Endothelial cell of umbilical vein (primary cell): ENCODE results near the gene C1orf35. TPM values are rescaled to one million over a fixed set of nuclear protein-coding genes. Genes with fewer than 3 reads are reported as not detected.

Experiments used
- BruUV-seq: library from RNA; stranded (reverse); fragments of 400-500 nt; replicated peaks from 2 replicates; lab custom pipeline; 2021; lab: Mats Ljungman, UMichigan
- CTCF ChIA-PET: fragments of 300-600, 350-600 bp; sonication (Branson Sonifier 250); formaldehyde crosslinking; loops from one replicate; lab custom pipeline; 2021; ENCODE audit warnings: antibody characterized with exemption, inconsistent platforms; lab: Charles Lee
- POLR2A ChIA-PET: fragments of 300-600, 350-600 bp; sonication (Branson Sonifier 250); formaldehyde crosslinking; loops from one replicate; lab custom pipeline; 2021; ENCODE audit warnings: antibody characterized with exemption, inconsistent platforms; lab: Charles Lee
- DNase-seq: peaks from one replicate; pipeline ENCODE4 v3.0.0-alpha.2; 2011; ENCODE audit warnings: low read depth, low spot score
- FAIRE-seq: peaks from 2 replicates; lab custom pipeline; 2011; peaks lifted over from hg19 to GRCh38; lab: Jason Lieb, UNC
- H2AFZ ChIP-seq: 2 replicates; pipeline ENCODE4 v1.6.0; 2012; ENCODE audit warnings: low read depth, low read length, control low read depth, inconsistent platforms
- H3K27ac ChIP-seq: 2 replicates; pipeline ENCODE4 v1.5.1; 2011; ENCODE audit warnings: low read depth, mild to moderate bottlenecking, control low read depth, low read length, moderate library complexity; ENCODE audit not compliant: insufficient read depth
- H3K27me3 ChIP-seq, 2 experiments: 2 replicates each; pipeline versions ENCODE4 v1.6.0 to v1.6.1; 2011; ENCODE audit warnings: low read length in 2 of 2, mixed read lengths in 1 of 2; ENCODE audit not compliant: control insufficient read depth in 2 of 2, insufficient read depth in 2 of 2
- H3K36me3 ChIP-seq, 2 experiments: 2 replicates in 1 of 2; 3 replicates in 1 of 2; pipeline ENCODE4 v1.5.1; 2011; ENCODE audit warnings: low read length in 2 of 2, mild to moderate bottlenecking in 1 of 2, moderate library complexity in 1 of 2; ENCODE audit not compliant: control insufficient read depth in 2 of 2, insufficient read depth in 2 of 2; ENCODE audit errors: extremely low read depth in 1 of 2
- H3K4me1 ChIP-seq: 3 replicates; pipeline ENCODE4 v1.5.1; 2011; ENCODE audit warnings: mild to moderate bottlenecking, low read length; ENCODE audit not compliant: control insufficient read depth, insufficient read depth; ENCODE audit errors: extremely low read depth
- H3K4me2 ChIP-seq: 2 replicates; pipeline ENCODE4 v1.6.1; 2011; ENCODE audit warnings: low read length, control low read depth, mixed read lengths; ENCODE audit not compliant: insufficient read depth
- H3K4me3 ChIP-seq, 3 experiments: fragments of 200-600 bp in 1 of 3; sonication (generic), shearing (Covaris generic) in 1 of 3; replicated peaks in 1 of 3; 2 replicates each; pipeline ENCODE4 v1.5.1; 2011 to 2016; ENCODE audit warnings: control low read depth in 3 of 3, low read length in 3 of 3, mild to moderate bottlenecking in 2 of 3, inconsistent platforms in 1 of 3, low read depth in 1 of 3, moderate library complexity in 1 of 3; ENCODE audit not compliant: insufficient read depth in 1 of 3
- H3K79me2 ChIP-seq: 2 replicates; pipeline ENCODE4 v1.6.0; 2012; ENCODE audit warnings: low read length, inconsistent platforms; ENCODE audit not compliant: control insufficient read depth, insufficient read depth
- H3K9ac ChIP-seq: replicated peaks from 2 replicates; pipeline ENCODE3; 2011; ENCODE audit warnings: low read length, control low read depth; ENCODE audit not compliant: insufficient read depth; ENCODE audit errors: extremely low read depth
- H3K9me1 ChIP-seq: replicated peaks from 3 replicates; pipeline ENCODE4 v1.6.0; 2011; ENCODE audit warnings: mild to moderate bottlenecking, low read length; ENCODE audit not compliant: control insufficient read depth, insufficient read depth; ENCODE audit errors: extremely low read depth
- H3K9me3 ChIP-seq: replicated peaks from 2 replicates; pipeline ENCODE4 v1.5.1; 2012; ENCODE audit warnings: low read length, inconsistent platforms; ENCODE audit not compliant: control insufficient read depth, insufficient read depth
- H4K20me1 ChIP-seq: replicated peaks from 2 replicates; pipeline ENCODE3; 2011; ENCODE audit warnings: mild to moderate bottlenecking, low read length; ENCODE audit not compliant: control insufficient read depth, insufficient read depth; ENCODE audit errors: extremely low read depth
- EZH2 ChIP-seq: IDR thresholded peaks from 2 replicates; pipeline ENCODE4 v1.6.1; 2012; ENCODE audit warnings: borderline replicate concordance, low read depth, mild to moderate bottlenecking, moderate library complexity, low read length, inconsistent platforms; ENCODE audit not compliant: severe bottlenecking
- JUN ChIP-seq: IDR thresholded peaks from 2 replicates; pipeline ENCODE4 v1.6.1; 2011; ENCODE audit warnings: borderline replicate concordance, low read depth; ENCODE audit not compliant: insufficient read length, insufficient read depth
- MYC ChIP-seq: IDR thresholded peaks from one replicate; pipeline ENCODE4 v1.6.1; 2011; ENCODE audit warnings: mild to moderate bottlenecking, low read depth, low read length
- POLR2A ChIP-seq: IDR thresholded peaks from 2 replicates; pipeline ENCODE4 v1.6.1; 2012; ENCODE audit warnings: low read depth, mild to moderate bottlenecking, control low read depth, low read length
- POLR2AphosphoS5 ChIP-seq: IDR thresholded peaks from 2 replicates; pipeline ENCODE4 v1.6.1; 2012; ENCODE audit warnings: low read depth, mild to moderate bottlenecking, control low read depth, low read length, moderate library complexity; ENCODE audit not compliant: insufficient read depth
- dilution Hi-C: fragments of 300-500 bp; cut with MboI; formaldehyde crosslinking; loops from one replicate; pipeline ENCODE4 v1.15.0; 2019; ENCODE audit warnings: low sequenced_read_pairs; ENCODE audit not compliant: extremely low pct_ligation_motif_present
- intact Hi-C: fragments of 100-400 bp; cut with micrococcal nuclease; formaldehyde crosslinking; loops from one replicate; pipeline ENCODE4 v1.10.0; 2022
- polyA plus RNA-seq, 4 experiments: library from polyadenylated mRNA; depleted of rRNA in 3 of 4; stranded (reverse) in 3 of 4; unstranded in 1 of 4; fragments of >200 nt; gene quantifications; 2 replicates each; pipeline versions ENCODE4 v1.2.1 to v1.2.3, GENCODE V29; 2011 to 2012; ENCODE audit warnings: missing spikeins in 1 of 4
- total RNA-seq: library from RNA; stranded (reverse); gene quantifications from 2 replicates; pipeline ENCODE4 v1.2.3, GENCODE V29; 2021
- TF ChIP-seq, protein P1 (sequence below), 2 donors: IDR thresholded peaks; 1 replicate in 1 of 2; 2 replicates in 1 of 2; pipeline ENCODE4 v1.5.1; 2011; ENCODE audit warnings: low read length in 2 of 2, mild to moderate bottlenecking in 2 of 2, moderate library complexity in 2 of 2, control low read depth in 1 of 2, inconsistent platforms in 1 of 2, low read depth in 1 of 2; ENCODE audit not compliant: insufficient read depth in 1 of 2; ENCODE audit errors: extremely low read depth in 1 of 2
- TF ChIP-seq, protein P2 (sequence below): IDR thresholded peaks from 2 replicates; pipeline ENCODE4 v1.6.1; 2011; ENCODE audit not compliant: insufficient read depth, insufficient read length

Gene C1orf35
- total and polyA plus RNA-seq, 2 donors (not counting 3 experiments of a cell fraction or from before 2014, with no cell fraction given) = 19.9 to 21.7 TPM

DNA sequence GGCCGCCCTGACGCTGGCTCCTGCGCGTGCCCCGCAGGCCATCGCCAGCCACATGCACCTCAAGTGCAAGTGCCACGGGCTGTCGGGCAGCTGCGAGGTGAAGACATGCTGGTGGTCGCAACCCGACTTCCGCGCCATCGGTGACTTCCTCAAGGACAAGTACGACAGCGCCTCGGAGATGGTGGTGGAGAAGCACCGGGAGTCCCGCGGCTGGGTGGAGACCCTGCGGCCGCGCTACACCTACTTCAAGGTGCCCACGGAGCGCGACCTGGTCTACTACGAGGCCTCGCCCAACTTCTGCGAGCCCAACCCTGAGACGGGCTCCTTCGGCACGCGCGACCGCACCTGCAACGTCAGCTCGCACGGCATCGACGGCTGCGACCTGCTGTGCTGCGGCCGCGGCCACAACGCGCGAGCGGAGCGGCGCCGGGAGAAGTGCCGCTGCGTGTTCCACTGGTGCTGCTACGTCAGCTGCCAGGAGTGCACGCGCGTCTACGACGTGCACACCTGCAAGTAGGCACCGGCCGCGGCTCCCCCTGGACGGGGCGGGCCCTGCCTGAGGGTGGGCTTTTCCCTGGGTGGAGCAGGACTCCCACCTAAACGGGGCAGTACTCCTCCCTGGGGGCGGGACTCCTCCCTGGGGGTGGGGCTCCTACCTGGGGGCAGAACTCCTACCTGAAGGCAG lies 44.0 kb downstream of the C1orf35 start:
- Histone ChIP-seq H3K4me2 (no peak overlapping the region), H3K36me3 (no peaks in the 10 kb centered on the region), H3K79me2 (no peaks in the 10 kb centered on the region), H3K9ac (no peak overlapping the region), H3K4me1 (no peaks in the 10 kb centered on the region), H3K27me3 (peaks cover 25 to 33% of the 10 kb centered on the region in 2 experiments), H3K27ac (no peak overlapping the region), H3K9me3 (no peaks in the 10 kb centered on the region), H3K4me3 (no peak overlapping the region), H4K20me1 (no peaks in the 10 kb centered on the region), H2AFZ (no peak overlapping the region), H3K9me1 (no peaks in the 10 kb centered on the region)
- no peak for FAIRE-seq
- TF ChIP-seq MYC (no peak), EZH2 (peak; percentile 81)
- dilution Hi-C loops = no loop called here
- ChIA-PET POLR2A (no interaction called here), CTCF (interaction anchor here (0.5 kb wide), 1 partner anchor 109 kb away, joined by 3 read pairs; no protein-coding TSS in a partner anchor)
- BruUV-seq = no TSS peak
- intact Hi-C loops = no loop called here
- no peak for DNase-seq

DNA sequence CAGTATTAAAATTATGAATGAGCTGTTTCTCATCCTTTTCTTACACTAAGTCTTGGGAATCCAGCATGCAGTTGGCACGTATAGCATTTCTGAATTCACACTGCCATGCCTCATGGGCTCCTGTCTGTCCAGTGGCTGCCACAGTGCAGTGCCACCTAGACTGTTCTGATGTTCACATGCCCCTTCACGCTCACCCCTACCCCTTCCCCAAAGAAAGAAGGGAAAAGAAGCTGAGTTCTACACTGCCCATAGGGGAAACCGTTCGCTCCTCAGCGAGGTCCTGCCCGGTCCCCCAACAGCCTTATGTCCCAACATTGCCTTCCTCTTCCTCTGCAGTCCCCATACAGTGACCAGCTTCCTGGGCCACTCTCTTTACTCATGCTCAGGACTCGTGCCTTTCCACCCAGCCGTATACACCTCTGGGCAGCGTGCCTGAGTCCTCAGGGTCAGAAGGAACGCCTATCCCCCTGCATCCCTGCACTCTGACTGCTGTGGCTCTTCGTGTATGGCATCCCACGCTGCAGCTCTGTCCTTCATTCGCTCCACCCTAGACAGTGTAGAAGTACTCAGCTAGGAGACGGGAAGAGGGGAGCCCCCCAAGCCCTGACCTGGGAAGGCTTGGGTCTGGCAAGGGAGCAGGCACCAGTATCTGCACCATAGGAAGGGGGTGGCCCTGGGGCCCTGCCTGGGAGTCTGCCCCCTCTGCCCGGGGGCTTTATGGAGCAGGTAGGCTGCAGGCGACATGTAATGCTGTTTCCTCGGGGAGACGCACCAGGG lies 44.8 kb downstream of the C1orf35 start:
- Histone ChIP-seq H3K27ac (no peak overlapping the region), H3K9ac (no peak overlapping the region), H3K79me2 (no peaks in the 10 kb centered on the region), H3K9me3 (no peaks in the 10 kb centered on the region), H2AFZ (no peak overlapping the region), H3K9me1 (no peaks in the 10 kb centered on the region), H3K27me3 (peaks cover 25 to 33% of the 10 kb centered on the region in 2 experiments), H3K4me3 (no peak overlapping the region), H4K20me1 (no peaks in the 10 kb centered on the region), H3K36me3 (no peaks in the 10 kb centered on the region), H3K4me2 (no peak overlapping the region), H3K4me1 (no peaks in the 10 kb centered on the region)
- FAIRE-seq (no peak), DNase-seq (no peak)
- no TSS peak for BruUV-seq
- ChIA-PET POLR2A (no interaction called here), CTCF (interaction anchor here (0.6 to 1.2 kb wide), 2 partner anchors 10 to 59 kb away, joined by 3 read pairs; no protein-coding TSS in a partner anchor)
- dilution Hi-C loops = no loop called here
- no peak for TF ChIP-seq JUN
- TF ChIP-seq MYC = no peak
- TF ChIP-seq POLR2A = no peak
- TF ChIP-seq, protein P1, sequence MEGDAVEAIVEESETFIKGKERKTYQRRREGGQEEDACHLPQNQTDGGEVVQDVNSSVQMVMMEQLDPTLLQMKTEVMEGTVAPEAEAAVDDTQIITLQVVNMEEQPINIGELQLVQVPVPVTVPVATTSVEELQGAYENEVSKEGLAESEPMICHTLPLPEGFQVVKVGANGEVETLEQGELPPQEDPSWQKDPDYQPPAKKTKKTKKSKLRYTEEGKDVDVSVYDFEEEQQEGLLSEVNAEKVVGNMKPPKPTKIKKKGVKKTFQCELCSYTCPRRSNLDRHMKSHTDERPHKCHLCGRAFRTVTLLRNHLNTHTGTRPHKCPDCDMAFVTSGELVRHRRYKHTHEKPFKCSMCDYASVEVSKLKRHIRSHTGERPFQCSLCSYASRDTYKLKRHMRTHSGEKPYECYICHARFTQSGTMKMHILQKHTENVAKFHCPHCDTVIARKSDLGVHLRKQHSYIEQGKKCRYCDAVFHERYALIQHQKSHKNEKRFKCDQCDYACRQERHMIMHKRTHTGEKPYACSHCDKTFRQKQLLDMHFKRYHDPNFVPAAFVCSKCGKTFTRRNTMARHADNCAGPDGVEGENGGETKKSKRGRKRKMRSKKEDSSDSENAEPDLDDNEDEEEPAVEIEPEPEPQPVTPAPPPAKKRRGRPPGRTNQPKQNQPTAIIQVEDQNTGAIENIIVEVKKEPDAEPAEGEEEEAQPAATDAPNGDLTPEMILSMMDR (IDR thresholded peaks at IDR 0.05; ENCODE audit: extremely low read depth in 1 of 2, insufficient read depth in 1 of 2, low read depth in 1 of 2, low read length in 2 of 2) = no peak
- TF ChIP-seq, protein P2, sequence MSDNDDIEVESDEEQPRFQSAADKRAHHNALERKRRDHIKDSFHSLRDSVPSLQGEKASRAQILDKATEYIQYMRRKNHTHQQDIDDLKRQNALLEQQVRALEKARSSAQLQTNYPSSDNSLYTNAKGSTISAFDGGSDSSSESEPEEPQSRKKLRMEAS = no peak
- no peak for TF ChIP-seq POLR2AphosphoS5
- intact Hi-C loops = no loop called here
